HG02623 (cell line): ENCODE data around the gene ATP9A.
"Not testable (repeated sequence)": the region's sequence is repeated elsewhere in the genome, so short reads cannot be mapped to it uniquely, and the experiment has no call there.

Experiments
- ATAC-seq: cut with Tn5 transposase; IDR thresholded peaks from one replicate; pipeline ENCODE4 v1.9.1; 2021; ENCODE audit warnings: moderate library complexity; ENCODE audit not compliant: unreplicated experiment

The ATP9A gene

GRCh38 chr20:51659491-51660050 lies 108.6 kb downstream of the ATP9A start:
- no peak for ATAC-seq

DNA sequence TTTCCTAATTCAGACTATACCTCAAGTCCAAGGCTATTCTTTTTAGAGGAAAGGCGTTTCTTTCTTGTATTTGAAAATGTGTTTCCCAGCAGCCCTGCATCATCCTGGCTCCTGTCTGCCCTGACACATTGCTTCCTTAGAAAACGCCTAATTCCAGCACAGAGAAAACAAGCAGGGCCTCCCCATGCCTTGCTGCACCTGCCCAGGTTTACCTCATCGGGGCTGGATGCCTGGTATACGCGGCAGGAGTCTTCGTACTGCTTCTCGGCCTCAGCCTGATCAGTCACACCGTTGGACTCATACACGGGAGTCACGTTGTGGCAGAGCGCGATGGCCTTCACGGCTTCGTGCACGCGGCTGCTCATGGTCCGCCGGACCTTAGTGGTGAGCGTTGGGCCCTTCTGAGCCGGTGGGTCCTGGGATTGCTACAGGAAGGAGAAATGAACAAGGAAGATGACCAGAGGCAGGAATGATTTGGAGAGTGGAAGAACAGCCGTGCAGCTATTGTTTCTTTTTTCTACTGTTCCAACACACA lies 111.4 kb downstream of the ATP9A start:
- no peak for ATAC-seq

- not testable (repeated sequence) for ATAC-seq
These were observed 112.1 kb downstream of the ATP9A start for GRCh38 chr20:51656089-51656488.

DNA sequence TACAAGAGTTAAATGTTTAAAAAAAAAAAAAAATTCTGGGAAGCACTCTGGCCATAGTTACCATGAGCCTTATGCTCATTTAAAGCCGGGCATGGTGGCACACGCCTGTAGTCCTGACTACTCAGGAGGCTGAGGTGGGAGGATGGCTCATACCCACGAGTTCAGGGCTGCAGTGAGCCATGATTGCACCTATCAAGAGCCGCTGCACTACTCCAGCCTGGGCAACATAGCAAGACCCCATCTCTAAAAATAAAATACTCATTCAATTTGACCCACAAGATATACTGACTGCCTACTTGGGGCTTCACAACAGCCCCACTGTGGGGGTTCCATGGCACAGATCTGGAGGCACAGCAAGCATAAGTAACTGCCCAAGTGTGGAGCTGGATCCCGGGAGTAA lies 113.7 kb downstream of the ATP9A start:
- no peak for ATAC-seq

DNA sequence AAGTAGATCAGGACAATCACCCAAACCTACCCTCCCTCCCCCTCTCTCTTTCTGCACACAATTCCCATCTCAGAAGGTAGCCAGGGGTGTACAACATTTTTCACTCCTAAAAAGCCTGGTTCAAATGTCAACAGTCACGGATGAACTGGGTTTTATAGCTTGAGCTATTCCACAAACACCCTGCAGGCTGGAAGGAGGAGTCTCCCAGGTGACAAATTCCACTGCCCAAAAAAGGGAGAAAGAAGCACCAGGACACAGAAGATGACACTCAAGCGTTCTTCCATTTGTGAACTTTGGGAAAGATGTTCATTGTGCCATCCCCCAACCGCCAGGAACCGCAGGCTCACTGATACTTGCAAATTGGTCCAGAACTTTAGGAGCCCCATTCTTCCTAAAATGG lies 114.1 kb downstream of the ATP9A start:
- ATAC-seq: no peak

GRCh38 chr20:51653226-51653625 lies 115.0 kb downstream of the ATP9A start:
- ATAC-seq: no peak

DNA sequence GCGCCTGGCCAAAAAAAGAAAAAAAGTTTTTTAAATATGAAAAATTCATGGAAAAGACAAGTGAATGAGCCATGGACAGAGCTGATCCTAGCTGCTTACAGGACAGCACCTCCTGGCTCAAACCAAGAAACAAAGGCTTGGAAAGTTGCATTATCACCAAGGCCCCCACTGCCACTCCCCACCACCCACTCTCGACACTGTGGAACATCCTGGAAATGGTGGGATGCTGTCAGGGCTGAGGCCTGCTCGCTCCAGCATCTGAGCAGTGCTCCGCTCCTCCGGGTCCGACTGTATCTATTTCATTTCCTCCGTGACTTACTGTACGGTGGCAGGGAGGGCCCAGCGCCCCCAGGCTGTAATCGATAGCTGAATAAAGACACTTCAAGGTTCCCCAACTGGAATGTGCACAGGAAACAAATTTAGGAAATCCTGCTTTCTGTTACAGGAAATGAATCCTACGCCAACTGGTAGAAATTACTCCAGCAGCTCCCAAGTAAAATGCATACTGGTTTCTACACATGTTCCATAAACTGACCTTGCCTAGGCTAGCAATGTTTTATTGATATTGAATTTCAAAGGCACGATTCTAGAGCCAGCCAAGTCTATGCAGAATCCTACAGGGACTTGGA lies 116.2 kb downstream of the ATP9A start:
- ATAC-seq: no peak

- ATAC-seq: no peak
These were observed 117.5 kb downstream of the ATP9A start for GRCh38 chr20:51650685-51651134.

GRCh38 chr20:51648571-51648947 lies 119.6 kb downstream of the ATP9A start:
- no peak for ATAC-seq

- no peak for ATAC-seq
These were observed 120.3 kb downstream of the ATP9A start for GRCh38 chr20:51647674-51648570.

GRCh38 chr20:51643810-51644209 lies 124.4 kb downstream of the ATP9A start:
- not testable (repeated sequence) for ATAC-seq

DNA sequence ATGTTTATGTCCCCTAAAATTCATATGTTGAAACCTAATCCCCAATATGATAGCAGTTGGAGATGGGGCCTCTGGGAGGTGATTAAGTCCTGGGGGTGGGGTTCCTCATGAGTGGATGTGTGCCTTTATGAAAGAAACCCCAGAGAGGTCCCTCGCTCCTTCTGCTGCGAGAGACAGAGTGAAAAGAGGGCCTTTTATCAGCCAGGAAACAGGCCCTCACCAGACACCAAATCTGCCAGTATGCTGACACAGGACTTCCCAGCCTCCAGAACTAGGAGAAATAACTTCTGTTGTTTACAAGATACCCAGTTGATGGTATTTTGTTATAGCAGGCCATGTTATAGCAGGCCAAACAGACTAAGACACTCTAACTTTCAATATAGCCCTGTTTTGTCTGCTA lies 124.8 kb downstream of the ATP9A start:
- ATAC-seq: no peak

DNA sequence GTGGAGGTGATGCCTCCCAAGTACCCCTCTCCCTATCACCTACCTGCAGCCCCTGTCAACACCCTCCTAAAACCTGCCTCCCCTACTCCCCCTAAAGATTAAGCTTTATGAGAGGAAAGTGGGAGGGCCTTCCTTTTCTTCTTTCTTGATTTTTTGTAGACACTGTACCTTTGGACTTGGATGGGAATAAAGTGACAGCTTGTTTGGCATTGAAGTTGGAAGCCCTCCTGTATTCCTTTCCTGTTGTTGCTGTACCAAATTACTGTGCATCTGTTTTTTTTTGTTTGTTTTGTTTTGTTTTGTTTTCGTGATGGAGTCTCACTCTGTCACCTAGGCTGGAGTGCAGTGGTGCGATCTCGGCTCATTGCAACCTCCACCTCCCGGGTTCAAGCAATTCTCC lies 126.3 kb downstream of the ATP9A start:
- ATAC-seq: no peak

GRCh38 chr20:51640743-51641142 lies 127.4 kb downstream of the ATP9A start:
- no peak for ATAC-seq

- no peak for ATAC-seq
These were observed 128.9 kb downstream of the ATP9A start for GRCh38 chr20:51639206-51639832.

GRCh38 chr20:51637241-51637640 lies 130.9 kb downstream of the ATP9A start:
- no peak for ATAC-seq

DNA sequence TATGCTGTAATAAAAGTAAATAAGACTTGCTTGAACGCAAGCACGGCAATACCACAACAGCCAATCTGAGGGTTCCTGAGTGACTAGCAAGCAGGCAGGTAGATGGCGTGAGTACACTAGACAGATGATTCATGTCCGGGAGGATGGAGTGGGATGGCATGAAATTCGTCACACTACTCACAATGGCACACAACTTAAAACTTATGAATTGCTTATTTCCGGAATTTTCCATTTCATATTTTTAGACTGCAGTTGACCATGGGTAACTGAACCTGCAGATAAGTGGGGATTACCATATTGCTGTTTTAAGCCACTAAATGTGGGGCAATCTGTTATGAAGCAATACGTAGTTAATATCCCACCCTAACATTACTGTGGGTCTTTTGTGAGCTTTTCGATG lies 132.1 kb downstream of the ATP9A start:
- no peak for ATAC-seq

GRCh38 chr20:51635680-51636079 lies 132.5 kb downstream of the ATP9A start:
- ATAC-seq: no peak

- ATAC-seq: no peak
These were observed 133.3 kb downstream of the ATP9A start for GRCh38 chr20:51634877-51635276.

DNA sequence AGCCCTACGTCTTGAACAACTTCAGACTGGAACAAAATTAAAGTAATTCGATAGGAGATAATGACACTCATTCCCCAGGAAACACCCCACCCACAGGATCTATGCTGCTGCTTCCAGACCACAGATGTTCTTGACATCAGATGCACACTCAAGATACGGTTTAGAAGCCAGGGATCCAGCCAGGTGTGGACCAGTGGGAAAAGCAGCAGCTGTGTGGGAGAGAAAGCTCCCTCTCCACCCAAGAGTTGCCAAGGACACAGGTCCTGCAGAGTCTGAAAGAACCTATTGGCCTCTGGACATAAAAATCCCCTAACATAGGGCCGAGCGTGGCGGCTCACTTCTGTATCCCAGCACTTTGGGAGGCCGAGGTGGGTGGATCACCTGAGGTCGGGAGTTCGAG lies 133.9 kb downstream of the ATP9A start:
- ATAC-seq: no peak

GRCh38 chr20:51633430-51633829 lies 134.8 kb downstream of the ATP9A start:
- no peak for ATAC-seq
